HG03354 (cell line): ENCODE data around the gene CELA2A.

Source experiments
- ATAC-seq: cut with Tn5 transposase; IDR thresholded peaks from one replicate; pipeline ENCODE4 v1.9.1; 2021; ENCODE audit warnings: mild to moderate bottlenecking; ENCODE audit not compliant: unreplicated experiment, poor library complexity, severe bottlenecking

CELA2A gene

GRCh38 chr1:15456313-15456954 lies at the start of gene CELA2A:
Gene CELA2A, plus strand, starts transcription at chr1:15456732. Its CDS starts 22 bp downstream, at chr1:15456754.
- ATAC-seq = no peak

DNA sequence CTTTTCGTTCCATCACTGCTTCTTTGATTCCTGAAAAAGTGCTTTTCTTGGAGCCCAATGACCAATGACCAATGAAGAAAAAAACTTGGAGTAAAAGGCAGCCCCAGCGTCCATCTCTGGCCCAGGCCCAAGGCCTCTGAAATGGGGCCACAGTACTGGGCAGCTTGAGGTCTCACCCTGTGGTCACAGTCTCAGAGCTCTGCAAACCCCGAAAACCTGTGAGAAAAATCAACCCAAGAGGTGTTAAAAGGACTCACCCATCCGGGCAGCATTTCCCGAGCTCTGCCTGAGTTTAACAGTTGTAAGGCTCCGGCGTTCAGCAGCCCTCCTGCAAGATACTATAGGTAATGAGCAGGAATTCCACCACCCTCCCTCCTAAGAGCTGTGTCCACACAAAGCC lies 49.0 kb upstream of the CELA2A start:
- ATAC-seq = no peak

DNA sequence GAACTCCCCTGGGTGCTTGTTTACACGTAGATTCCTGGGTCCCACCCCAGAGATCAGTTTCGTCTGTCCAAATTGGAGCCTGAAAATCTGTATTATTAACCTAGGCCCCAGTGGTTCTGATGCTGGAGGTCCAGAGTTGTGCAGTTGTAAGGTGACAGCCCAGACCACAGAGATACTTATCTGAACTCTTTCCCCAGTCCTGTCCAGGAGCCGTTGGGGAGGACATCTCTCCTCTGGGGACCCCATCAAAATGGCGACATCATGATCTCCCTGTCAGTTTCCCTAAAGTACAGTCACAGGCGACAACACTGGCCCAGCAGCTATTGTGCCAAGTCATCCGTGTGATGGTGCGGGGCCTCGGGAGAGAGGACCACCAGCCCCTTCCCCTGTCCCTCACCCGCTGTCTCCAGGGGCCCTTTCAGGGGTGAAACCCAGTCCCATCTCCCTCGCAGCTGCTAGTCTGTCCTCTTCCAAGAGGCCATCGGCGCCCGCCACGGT lies 47.6 kb upstream of the CELA2A start:
- ATAC-seq = no peak

- peak; percentile 78 for ATAC-seq
Observed at GRCh38 chr1:15409388-15410222, 46.9 kb upstream of the CELA2A start, which contains the start of gene EFHD2. Gene EFHD2, plus strand, starts transcription at chr1:15409888. Its CDS starts 84 bp downstream, at chr1:15409972.

DNA sequence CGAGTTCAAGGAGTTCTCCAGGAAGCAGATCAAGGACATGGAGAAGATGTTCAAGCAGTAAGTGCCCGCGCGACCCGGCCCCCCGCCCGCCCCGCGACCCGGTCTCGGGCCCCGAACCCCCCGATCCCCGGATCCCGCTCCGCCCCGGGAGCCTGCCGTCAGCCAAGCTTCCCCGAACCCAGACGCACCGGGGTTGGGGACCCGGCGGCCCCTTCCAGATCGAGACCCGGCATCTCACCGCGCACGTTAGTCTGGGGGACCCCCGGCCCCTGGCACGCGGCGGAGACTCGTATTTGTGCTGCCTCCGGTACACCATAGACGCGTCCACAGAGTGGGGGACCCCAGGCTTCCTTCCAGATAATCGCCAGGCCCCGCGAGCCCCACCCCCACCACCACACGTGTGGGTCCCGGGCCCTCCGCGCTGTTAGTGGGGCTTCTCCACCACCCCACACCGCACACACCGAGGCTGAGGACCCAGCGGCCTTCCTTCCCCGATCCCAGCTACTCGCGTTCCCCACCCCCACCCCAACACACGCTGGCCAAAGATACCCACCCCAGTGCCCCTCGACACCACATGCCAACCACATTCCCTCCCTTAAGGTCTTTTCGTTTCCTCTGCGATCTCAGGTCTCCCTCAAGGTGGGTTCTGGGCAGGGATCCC lies 46.2 kb upstream of the CELA2A start:
- no peak for ATAC-seq

DNA sequence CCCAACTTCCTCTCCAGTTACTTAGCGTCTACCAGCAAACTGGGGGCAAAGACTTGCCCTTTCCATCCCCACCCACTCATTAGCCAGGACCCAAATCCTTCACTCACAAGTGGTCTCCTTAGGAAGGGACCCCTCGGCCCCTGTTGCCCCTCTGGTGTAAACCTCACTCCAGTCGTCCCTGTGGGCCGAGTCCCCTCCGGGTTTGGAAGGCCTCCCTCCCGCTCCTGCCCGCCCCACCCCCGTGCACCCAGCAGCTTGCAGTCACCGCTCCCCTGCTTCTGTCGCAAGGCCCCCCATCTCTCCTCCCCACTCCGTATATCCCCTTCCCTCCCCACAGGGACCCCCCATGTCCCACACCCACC lies 45.7 kb upstream of the CELA2A start:
- ATAC-seq = no peak

DNA sequence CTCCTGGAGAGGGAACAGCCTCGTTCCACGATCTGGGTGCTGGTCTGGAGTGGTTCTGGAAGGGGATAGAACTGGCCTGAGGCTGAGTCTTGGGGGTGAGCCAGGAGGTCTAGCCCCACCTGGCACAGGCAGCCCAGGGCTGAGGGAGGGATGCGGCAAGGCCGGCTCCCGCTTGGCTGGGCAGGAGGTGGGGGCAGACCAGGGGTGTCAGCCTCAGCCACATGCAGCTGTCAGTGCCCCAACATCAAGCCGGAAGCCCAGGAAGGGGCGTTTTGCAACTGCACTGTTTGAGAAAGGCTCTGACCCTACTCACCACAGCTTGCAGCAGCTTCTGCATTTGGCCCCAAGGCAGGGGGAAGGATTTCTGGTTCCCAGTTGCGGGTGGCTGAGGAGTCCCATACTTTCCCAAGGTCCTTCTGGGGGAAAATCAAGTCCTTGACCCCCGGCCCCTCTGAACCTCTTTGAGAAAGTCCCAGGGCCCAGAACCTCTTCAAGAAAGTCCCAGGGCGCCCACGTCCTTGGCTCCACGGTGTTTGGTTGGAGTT lies 44.9 kb upstream of the CELA2A start:
- ATAC-seq = peak; percentile 57

- ATAC-seq = no peak
Observed at GRCh38 chr1:15412175-15412800, 44.2 kb upstream of the CELA2A start.

DNA sequence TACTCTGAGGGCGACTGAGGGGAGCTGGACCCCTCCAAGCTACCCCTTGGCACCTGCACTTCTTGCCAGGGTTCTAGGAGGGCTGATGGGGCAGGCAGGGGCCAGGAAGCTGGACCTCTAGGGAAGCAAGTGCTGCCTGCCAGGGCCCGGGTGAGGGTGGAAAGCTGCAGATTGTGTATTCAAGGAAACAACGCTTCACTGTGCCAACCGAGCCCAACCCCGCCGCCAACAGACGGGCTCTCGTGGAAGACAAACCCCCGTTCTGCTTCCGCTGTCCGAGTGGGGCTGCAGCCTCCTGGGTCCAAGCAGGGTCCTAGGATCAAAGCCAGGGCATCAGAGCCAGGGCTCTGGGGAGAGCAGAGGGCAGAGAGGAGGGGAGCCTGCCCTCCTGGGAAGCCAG lies 43.7 kb upstream of the CELA2A start:
- no peak for ATAC-seq

- no peak for ATAC-seq
Observed at GRCh38 chr1:15413563-15414444, 42.7 kb upstream of the CELA2A start.

GRCh38 chr1:15414445-15414983 lies 42.0 kb upstream of the CELA2A start:
- no peak for ATAC-seq

DNA sequence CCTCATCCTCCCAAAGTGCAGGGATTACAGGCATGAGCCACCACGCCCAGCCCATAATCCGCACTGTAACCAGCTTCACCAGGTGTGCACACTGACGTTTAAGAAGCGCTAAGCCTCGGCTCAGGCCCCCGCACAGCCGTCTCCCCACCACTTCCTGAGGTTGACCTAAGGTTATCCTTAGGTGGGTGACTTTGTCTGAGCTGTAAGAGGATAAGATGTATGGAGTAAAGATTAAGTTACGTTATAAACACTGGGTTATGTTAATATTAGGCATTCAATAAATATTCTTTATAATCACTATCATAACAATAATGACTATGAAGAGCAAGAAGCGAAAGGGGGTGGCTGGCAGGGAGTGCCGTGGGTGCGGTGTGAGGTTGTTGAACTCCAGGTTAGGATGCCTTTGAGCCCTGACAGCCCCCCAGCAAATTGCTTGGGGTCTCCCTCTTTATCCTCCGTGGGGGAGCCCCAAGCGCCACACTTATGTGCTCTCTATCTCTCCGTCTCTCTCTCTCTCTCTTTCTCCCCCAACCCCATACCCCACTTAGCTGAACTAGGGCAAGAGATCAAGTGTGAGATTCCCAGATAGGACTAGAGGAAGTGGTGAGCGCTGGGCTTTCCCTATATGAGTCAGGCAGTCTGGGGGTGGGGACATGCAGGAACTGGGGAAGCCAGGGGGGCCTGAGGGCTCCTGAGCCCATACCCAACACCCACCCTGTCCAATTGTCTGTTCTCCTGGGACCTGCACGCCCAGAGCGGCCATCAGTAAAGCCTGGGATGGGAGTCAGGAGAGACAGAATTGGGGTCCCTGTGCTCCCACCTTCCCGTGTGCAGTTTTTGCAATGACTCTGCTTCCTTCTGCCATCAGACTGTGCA lies 39.2 kb upstream of the CELA2A start:
- ATAC-seq = peak; percentile 49

- ATAC-seq = no peak
Observed at GRCh38 chr1:15418806-15419515, 37.6 kb upstream of the CELA2A start.

GRCh38 chr1:15420853-15421465 lies 35.6 kb upstream of the CELA2A start:
- ATAC-seq = no peak

GRCh38 chr1:15422871-15423270 lies 33.7 kb upstream of the CELA2A start:
- ATAC-seq = no peak

- ATAC-seq = no peak
Observed at GRCh38 chr1:15423355-15424077, 33.0 kb upstream of the CELA2A start.
